NCI-H128 (cell line): ENCODE results near the gene ZNF273.
"Not testable (repeated sequence)": the region's sequence is repeated elsewhere in the genome, so short reads cannot be mapped to it uniquely, and the experiment has no call there.

Experiments
- DNase-seq: peaks from one replicate; lab custom pipeline; 2025; ENCODE audit not compliant: unreplicated experiment; lab: John Stamatoyannopoulos, UW

Gene ZNF273

DNA sequence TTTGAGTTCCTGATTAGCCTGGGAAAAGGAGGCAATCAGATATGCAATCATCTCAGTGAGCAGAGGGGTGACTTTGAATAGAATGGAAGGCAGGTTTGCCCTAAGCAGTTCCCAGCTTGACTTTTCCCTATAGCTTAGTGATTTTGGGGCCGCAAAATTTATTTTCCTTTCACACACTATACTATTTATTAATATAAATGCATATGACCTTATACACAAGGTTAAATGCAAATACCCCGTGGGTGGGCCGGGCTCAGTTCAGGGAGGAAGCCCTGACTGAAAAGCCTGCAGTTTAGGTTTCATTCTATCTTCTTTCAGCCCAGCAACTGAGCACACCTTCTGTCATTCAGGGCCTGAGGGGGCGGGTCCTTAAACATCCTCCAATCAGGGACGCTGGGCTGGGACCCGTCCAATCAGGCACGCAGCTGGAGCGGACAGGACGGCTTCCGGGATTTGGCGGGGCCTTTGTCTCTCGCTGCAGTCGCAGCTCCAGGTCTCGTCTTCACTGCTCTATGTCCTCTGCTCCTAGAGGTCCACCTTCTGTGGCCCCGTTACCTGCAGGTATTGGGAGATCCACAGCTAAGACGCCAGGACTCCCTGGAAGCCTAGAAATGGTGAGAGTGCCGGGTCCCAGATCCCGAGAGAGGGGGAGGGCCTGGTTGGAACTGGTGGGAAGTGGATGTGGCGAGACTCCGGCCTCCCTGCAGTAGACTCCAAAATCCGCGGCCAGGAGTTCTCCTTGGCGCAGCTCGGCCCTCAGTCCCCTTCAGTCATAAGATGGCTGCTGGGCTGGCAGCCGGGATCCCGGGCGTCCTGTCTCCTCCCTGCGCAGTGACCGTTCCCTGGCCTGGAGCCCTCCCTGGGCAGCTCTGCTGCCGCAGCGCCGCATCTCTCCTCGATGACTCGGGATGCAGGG is at the start of gene ZNF273:
TSS of gene ZNF273 (plus strand) at position 468 of the 916 bp plus-strand sequence. CDS start at position 513, 45 bp downstream.
- peak; percentile 73 for DNase-seq

GRCh38 chr7:64853679-64854078 is 49.4 kb upstream of the ZNF273 start:
- DNase-seq = no peak

- no peak for DNase-seq
Observed at GRCh38 chr7:64854969-64855368, 48.1 kb upstream of the ZNF273 start.

GRCh38 chr7:64863021-64863420 is 40.1 kb upstream of the ZNF273 start:
- no peak for DNase-seq

DNA sequence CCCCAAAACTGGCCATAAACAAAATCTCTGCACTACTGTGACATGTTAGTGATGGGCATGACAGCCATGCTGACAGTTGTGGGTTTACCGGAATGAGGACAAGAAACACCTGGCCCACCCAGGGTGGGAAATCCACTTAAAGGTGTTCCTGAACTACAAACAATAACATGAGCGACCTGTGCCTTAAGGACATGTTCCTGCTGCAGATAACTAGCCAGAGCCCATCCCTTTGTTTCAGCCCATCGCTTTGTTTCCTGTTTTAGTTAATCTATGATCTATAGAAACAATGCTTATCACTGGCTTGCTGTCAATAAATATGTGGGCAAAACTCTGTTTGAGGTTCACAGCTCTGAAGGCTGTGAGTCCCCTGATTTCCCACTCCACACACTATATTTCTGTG is 39.5 kb upstream of the ZNF273 start:
- DNase-seq = not testable (repeated sequence)

DNA sequence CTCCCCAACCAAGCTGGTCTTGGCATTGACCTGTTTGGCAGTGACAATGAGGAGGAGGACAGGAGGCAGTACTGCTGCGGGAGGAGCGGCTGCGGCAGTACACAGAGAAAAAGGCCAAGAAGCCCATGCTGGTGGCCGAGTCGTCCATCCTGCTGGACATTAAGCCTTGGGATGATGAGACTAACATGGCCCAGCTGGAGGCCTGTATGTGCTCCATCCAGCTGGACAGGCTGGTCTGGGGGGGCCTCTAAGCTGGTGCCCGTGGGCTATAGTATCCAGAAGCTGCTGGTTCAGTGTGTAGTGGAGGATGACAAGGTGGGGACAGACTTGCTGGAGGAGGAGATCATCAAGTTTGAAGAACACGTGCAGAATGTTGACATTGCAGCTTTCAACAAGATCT is 39.1 kb upstream of the ZNF273 start:
- DNase-seq = no peak

DNA sequence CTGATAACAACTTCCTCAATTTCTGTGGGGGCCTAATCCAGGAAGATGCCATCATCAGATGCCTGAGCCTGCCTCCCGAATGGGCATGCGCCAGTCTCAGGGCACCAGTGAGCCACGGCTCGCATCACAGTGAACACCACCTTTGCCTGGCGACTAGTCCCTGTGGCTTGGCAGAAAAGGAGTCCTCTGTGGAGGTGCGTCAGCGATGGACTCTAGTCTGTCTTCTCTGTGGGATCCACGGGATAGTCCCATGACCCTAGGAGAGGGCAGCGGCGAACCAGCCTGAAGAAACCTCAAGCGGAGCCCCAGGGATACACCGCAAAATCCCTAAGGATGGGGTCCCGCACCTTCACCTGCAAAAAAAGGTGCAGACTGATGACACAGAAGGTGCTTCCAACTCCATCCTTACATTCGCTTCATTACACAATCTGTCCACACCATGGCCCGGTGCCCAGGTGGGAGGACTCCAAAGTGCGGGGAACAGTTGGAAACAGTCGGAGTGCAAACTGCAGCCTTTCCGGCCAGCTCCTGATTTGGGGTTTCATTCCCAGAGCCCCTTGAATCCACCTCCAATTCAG is 35.1 kb upstream of the ZNF273 start:
- no peak for DNase-seq

DNA sequence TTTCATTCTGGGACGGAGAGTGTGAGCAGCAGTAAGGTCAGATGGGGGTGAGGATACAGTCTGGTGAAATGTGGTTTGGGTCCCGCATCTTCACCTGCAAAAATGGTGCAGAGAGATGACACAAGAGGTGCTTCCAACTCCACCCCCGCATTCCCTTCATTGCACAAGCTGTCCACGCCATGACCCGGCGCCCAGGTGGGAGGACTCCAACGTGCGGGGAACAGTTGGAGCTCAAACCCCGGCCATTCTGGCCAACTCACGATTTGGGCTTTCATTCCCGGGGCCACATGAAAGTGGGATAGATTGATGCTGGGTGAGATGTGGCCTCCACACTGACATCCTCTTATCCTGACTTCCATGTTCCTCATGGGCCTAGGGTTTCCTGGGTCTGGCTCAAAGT is 34.6 kb upstream of the ZNF273 start:
- DNase-seq = no peak

DNA sequence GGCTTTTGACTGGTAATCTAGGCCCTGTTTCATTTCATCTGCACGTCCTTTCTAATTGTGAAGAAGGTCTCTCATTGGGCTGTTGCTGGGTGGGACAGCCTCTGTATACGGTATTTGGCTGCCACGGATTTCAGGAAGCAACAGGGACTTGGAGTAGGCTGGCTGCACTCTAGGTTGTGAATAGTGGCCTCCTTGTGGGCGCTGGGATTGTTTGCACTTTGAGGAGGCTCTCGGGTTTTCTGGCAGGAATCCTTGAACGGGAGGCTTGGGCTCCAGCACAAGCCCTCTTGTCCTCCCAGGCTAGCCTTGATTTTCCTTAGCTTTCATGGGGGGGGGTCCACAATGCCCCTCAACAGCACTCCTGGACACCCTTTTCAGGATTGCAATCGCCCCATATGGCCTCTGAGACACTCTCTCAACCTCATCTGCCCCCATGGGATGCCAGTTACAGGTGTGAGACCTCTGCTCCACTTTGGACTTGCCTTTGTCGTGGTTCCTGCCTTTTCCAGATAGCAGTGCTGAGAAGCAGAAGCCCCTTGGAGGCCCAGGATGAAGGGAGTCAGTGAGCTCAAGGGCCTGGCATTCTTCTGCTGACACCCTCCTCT is 33.9 kb upstream of the ZNF273 start:
- DNase-seq = no peak

DNA sequence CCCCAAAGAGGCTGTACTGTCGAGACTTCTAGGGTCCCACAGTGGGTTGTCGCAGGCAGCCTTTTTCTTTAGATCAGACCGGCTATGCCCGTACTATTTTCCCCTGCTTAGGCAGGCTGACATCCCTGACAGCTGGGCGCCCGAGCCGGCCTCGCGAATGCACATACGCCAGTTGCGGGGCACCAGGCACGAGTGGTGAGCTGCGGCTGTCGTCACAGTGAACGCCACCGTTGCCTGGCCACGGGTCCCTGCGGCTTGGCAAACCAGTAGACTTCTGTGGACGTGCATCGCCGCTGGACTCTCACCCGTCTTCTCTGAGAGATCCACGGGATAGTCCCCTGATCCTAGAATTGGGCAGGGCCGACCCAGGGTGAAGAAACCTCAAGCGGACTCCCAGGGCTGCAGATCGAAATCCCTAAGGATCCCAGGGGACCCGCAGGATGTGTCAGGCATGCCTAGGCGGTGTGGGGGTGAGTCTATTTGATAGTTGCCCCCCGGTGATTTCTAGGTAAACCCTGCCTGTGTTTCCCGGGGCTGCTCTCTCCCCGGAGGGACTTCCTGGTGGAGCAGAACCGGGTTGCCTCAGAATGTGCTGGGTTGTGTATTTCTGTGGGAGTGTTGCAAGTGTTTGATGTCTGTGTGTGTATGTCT is 33.0 kb upstream of the ZNF273 start:
- DNase-seq = no peak

- no peak for DNase-seq
Observed at GRCh38 chr7:64870656-64871055, 32.4 kb upstream of the ZNF273 start.

GRCh38 chr7:64871761-64872160 is 31.3 kb upstream of the ZNF273 start:
- no peak for DNase-seq

DNA sequence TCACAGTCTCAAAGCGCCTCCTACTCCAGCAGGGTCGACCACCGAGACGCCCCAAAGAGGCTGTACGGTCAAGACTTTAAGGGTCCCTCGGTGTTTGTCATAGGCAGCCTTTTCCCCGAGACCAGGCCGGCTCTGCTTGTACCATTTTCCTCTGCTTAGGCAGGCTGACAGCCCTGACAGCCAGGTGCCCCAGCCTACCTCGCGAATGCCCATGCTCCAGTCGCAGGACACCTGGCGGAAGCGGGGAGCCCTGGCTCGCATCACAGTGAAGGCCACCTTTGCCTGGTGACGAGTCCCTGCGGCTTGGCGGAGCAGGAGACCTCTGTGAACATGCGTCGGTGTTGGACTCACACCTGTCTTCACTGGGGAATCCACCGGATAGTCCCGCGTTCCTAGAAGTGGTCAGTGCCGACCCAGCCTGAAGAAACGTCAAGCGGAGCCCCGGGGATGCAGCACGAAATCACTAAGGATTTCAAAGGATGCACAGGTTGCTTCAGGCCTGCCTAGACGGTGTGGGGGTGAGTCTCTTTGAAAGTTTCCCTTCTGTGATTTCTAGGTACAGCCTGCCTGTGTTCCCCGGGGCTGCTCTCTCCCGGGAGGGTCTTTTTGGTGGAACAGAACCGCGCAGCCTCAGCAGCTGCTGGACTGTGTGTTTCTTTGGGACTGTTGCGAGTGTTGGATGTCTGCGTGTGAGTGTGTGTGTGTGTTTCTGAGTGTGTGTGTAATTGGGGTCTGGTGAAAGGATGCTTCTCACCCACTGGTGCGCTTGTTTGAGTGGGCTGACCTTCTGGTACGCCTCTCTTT is 30.5 kb upstream of the ZNF273 start:
- no peak for DNase-seq

- DNase-seq = no peak
Observed at GRCh38 chr7:64873155-64873500, 29.9 kb upstream of the ZNF273 start.

DNA sequence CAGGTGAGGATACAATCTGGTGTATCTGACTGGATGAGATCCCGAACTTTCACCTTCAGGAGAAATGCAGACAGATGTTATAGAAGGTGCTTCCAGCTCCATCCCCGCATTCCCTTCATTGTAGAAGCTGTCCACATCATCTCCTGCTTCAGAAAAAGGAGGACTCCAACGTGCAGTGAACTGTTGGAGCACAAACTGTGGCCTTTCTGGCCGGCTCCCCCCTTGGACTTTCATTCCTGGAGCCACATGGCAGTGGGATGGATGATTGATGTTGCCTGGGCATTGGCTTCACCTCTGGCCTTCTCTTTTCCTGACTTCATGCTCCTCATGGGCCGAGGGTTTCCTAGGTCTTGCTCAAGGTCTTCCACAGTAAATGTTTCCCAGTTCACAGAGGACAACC is 29.6 kb upstream of the ZNF273 start:
- no peak for DNase-seq

DNA sequence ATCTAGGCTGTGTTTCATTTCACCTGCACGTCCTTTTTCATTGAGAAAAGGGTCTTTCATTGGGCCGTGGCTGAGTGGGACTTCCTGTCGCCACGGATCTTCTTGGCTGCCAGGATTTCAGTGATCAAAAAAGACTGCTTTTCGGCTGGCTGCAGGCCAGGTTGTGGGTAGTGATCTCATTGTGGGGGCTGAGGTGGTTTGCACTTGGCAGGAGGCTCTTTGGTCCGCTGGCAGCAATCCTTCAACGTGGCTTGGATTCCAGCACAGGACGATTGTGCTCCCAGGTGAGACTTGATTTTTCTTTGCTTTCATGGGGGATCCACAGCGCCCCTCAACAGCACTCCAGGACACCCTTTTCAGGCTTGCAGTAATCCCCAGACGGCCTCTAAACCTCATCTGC is 29.0 kb upstream of the ZNF273 start:
- no peak for DNase-seq

GRCh38 chr7:64874562-64875250 is 28.4 kb upstream of the ZNF273 start:
- no peak for DNase-seq

GRCh38 chr7:64875258-64875657 is 27.8 kb upstream of the ZNF273 start:
- no peak for DNase-seq

DNA sequence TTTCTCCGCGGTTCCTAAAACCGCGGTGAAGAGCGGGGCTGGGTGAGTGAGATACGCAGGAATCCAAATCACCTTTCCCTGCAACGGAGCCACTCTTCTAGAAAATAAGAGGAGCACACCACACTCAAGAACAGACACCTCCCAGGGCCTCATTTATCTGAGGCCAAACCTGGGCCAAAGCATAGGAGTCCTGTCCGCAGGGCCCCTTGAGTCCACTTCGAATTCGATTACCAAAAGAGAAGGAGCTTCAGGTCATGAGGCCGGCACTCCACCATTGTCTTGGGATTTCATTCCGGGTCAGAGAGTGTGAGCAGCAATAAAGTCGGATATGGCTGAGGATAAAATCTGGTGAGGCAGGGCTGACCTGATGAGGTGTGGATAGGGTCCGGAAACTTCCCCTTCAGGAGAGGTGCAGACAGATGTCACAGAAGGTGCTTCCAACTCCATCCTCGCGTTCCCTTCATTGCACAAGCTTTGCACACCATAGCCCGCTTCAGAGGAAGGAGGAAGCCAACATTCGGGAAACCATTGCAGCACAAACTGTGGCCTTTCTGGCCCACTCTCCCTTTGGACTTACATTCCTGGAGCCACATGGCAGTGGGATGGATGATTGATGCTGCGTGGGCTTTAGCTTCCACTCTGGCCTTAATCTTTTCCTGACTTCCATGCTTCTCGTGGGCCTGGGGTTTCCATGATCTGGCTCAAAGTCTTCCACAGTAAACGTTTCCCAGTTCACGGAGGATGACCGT is 27.2 kb upstream of the ZNF273 start:
- no peak for DNase-seq
